HG03565 (cell line): ENCODE results near the gene ELL.

Experiments used
- ATAC-seq: cut with Tn5 transposase; IDR thresholded peaks from one replicate; pipeline ENCODE4 v1.9.1; 2021; ENCODE audit warnings: mild to moderate bottlenecking, moderate library complexity; ENCODE audit not compliant: unreplicated experiment

The ELL gene

GRCh38 chr19:18425515-18426415 is 96.1 kb downstream of the ELL start:
- ATAC-seq, result no peak

- ATAC-seq, result no peak
Observed at GRCh38 chr19:18424890-18425514, 96.9 kb downstream of the ELL start.

GRCh38 chr19:18424122-18424889 is 97.6 kb downstream of the ELL start:
- ATAC-seq, result no peak

GRCh38 chr19:18423258-18424020 is 98.4 kb downstream of the ELL start:
- no peak for ATAC-seq

- no peak for ATAC-seq
Observed at GRCh38 chr19:18422530-18423191, 99.2 kb downstream of the ELL start.

- no peak for ATAC-seq
Observed at GRCh38 chr19:18421371-18421959, 100.4 kb downstream of the ELL start.

GRCh38 chr19:18420930-18421329 is 100.9 kb downstream of the ELL start:
- ATAC-seq, result no peak

- ATAC-seq, result no peak
Observed at GRCh38 chr19:18419699-18420460, 102.0 kb downstream of the ELL start.

- ATAC-seq, result peak; percentile 32
Observed at GRCh38 chr19:18419195-18419698, 102.6 kb downstream of the ELL start, which contains the start of gene SSBP4. TSS of gene SSBP4 (plus strand) at chr19:18419398. CDS start at chr19:18419649, 251 bp downstream.

- peak; percentile 4 for ATAC-seq
Observed at GRCh38 chr19:18418483-18419194, 103.2 kb downstream of the ELL start.

- ATAC-seq, result no peak
Observed at GRCh38 chr19:18418029-18418482, 103.8 kb downstream of the ELL start.

- ATAC-seq, result no peak
Observed at GRCh38 chr19:18417250-18418028, 104.4 kb downstream of the ELL start.

GRCh38 chr19:18416778-18417249 is 105.1 kb downstream of the ELL start:
- ATAC-seq, result no peak

GRCh38 chr19:18415178-18415867 is 106.5 kb downstream of the ELL start:
- ATAC-seq, result no peak

GRCh38 chr19:18414504-18415177 is 107.2 kb downstream of the ELL start:
- no peak for ATAC-seq
